Measurements from ENCODE around the gene UBA3. TPM values are rescaled to one million over a fixed set of nuclear protein-coding genes. Genes with fewer than 3 reads are reported as not detected.

Gene UBA3
- total RNA-seq, 4 donors from 2014 or later, result 39.1 to 78.8 (median 42.6) TPM

DNA sequence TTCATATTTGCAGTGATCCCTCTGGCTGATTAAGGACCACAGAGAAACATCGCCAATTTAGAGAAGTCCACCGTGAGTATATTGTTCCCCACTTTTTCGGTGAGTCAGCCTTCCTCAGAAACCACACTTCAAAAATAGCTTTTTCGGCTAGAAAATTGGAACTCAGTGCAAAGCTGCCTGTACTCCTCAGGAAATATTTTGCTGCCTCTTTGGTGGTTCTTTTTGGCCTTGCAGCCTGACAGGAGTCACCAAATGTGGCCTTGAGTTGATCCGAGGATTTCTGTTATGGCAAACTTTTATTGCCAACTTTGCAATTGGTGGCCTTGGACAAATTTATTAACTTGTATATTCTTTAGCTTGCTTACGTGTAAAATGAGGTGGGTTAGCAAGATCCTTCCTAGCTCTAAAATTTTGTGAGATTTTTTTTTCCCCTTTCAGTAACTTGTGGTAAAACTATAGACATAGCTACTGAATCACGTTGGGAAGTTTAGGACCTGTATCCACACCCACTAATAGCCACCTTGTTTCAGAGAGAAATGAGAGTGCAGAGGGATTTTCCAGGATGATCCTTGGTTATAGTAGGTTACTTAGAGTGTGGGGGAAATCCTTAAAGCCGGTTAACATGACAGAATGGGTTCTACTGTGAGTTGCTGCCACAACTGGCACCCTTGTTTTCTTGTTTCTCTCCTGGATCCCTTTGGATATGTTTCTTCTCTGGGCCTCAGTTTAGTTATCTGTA lies 14.5 kb upstream of the UBA3 start:
- no peak for DNase-seq (ENCODE audit: low spot score)
- TF ChIP-seq, protein P1, sequence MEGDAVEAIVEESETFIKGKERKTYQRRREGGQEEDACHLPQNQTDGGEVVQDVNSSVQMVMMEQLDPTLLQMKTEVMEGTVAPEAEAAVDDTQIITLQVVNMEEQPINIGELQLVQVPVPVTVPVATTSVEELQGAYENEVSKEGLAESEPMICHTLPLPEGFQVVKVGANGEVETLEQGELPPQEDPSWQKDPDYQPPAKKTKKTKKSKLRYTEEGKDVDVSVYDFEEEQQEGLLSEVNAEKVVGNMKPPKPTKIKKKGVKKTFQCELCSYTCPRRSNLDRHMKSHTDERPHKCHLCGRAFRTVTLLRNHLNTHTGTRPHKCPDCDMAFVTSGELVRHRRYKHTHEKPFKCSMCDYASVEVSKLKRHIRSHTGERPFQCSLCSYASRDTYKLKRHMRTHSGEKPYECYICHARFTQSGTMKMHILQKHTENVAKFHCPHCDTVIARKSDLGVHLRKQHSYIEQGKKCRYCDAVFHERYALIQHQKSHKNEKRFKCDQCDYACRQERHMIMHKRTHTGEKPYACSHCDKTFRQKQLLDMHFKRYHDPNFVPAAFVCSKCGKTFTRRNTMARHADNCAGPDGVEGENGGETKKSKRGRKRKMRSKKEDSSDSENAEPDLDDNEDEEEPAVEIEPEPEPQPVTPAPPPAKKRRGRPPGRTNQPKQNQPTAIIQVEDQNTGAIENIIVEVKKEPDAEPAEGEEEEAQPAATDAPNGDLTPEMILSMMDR (IDR thresholded peaks at IDR 0.05), result no peak
- no peak for ATAC-seq (ENCODE audit: low FRiP score)

- TF ChIP-seq, protein P1 (IDR thresholded peaks at IDR 0.05), result no peak
- DNase-seq (ENCODE audit: low spot score) (no peak), ATAC-seq (ENCODE audit: low FRiP score) (no peak)
These were observed 11.9 kb upstream of the UBA3 start for GRCh38 chr3:69092030-69092516.

- no peak for DNase-seq (ENCODE audit: low spot score)
- no peak for ATAC-seq (ENCODE audit: low FRiP score)
- TF ChIP-seq, protein P1 (IDR thresholded peaks at IDR 0.05), result no peak
These were observed 11.3 kb upstream of the UBA3 start for GRCh38 chr3:69091389-69092029.

- TF ChIP-seq, protein P1 (IDR thresholded peaks at IDR 0.05), result no peak
- ATAC-seq (ENCODE audit: low FRiP score) (peak; percentile 48), DNase-seq (ENCODE audit: low spot score) (no peak)
These were observed 9.9 kb upstream of the UBA3 start for GRCh38 chr3:69090021-69090420.

DNA sequence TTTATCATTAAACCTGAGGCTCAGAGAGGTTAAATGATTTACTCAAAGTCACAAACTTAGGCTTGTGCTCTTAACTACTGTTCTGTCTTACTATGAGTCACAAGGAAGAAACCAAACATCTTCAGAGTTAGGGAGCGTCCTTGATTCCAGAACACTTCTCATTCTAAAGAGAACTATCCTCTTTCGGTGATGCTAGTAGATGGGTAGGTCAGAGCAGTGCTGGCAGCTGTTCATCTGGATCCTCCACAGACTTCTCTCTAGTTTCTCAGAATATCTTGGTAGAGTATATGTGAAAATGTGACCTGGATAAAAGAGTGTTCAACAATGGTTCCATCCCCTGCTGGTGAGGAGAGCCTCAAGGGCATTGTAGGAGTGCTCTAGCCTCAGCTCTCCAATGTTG lies 7.9 kb upstream of the UBA3 start:
- DNase-seq (ENCODE audit: low spot score), result no peak
- TF ChIP-seq, protein P1 (IDR thresholded peaks at IDR 0.05), result no peak
- ATAC-seq (ENCODE audit: low FRiP score), result no peak

- DNase-seq (ENCODE audit: low spot score), result no peak
- no peak for ATAC-seq (ENCODE audit: low FRiP score)
- TF ChIP-seq, protein P1 (IDR thresholded peaks at IDR 0.05), result no peak
These were observed 7.0 kb upstream of the UBA3 start for GRCh38 chr3:69087030-69087791.

Measured in omental fat pad (tissue), 4 donors.